Suppressor macrophage (primary cell): ENCODE measurements around the gene TNNI2.
"Not testable (repeated sequence)": the region's sequence is repeated elsewhere in the genome, so short reads cannot be mapped to it uniquely, and the experiment has no call there.

ENCODE experiments used
- DNase-seq, 4 experiments: peaks; one replicate each; pipeline ENCODE4 v3.0.0-alpha.2; 2020 to 2022
- total RNA-seq, 17 experiments: gene quantifications; one replicate each; lab custom pipeline; 2026; ENCODE audit warnings: mixed read lengths in 6 of 17, inconsistent platforms in 3 of 17; lab: John Stamatoyannopoulos, UW

TNNI2 gene
- 12.2 to 61.7 (median 28.7) reads per million in 17 experiments for total RNA-seq

DNA sequence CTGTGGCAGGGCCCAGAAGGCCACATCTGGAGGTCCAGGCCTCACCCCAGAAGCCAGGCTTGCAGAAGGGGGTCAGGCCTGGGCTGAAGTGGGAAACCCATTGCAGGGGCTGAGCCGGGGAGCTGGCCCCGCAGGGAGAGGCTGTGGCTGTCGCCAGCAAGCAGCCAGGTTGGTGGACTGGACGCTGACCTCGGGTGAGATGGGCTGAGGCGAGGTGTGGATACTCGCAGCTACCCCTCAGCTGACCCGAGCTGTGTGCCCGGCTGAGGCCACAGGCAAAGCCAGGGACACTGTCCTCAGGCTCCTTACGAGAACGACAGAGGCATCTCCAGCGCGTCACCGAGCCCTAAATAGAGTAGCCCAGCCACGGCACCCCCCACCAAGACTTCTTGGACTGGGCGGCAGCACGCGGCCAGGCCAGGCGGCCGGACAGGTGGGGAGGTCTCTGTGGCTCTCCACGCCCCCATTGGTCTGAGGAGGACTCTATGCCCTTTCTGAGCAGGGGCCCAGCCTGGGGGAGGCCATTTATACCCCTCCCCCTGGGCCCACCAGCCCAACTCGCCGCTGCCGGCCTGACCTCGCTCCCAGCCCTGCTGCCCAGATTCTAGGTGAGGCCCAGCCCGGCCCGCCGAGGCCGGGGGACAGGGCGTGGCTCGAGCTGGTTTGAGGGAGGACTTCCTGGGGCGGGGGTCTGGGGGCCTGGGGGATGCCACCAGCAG, at the start of gene TNNI2:
TNNI2 (plus strand) TSS at position 556 of the 719 bp plus-strand sequence. CDS start 716 bp downstream, outside the sequence.
- DNase-seq, result no peak

GRCh38 chr11:1791912-1792311, 46.9 kb upstream of the TNNI2 start:
- DNase-seq, result no peak

DNA sequence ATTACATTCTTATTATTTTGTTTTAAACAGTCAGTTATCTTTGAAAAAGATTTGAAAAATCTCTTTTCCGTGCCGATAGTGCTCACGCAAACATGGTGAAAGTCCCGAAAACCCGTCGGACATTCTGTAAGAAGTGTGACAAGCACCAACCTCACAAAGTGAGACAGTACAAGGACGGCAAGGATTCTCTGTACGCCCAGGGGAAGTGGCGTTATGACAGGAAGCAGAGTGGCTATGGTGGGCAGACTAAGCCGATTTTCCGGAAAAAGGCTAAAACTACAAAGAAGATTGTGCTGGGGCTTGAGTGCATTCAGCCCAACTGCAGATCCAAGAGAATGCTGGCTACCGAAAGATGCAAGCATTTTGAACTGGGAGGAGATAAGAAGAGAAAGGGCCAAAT, 46.3 kb upstream of the TNNI2 start:
- peak in 3 of 4 experiments; percentile 29 to 43 (median 42) for DNase-seq

DNA sequence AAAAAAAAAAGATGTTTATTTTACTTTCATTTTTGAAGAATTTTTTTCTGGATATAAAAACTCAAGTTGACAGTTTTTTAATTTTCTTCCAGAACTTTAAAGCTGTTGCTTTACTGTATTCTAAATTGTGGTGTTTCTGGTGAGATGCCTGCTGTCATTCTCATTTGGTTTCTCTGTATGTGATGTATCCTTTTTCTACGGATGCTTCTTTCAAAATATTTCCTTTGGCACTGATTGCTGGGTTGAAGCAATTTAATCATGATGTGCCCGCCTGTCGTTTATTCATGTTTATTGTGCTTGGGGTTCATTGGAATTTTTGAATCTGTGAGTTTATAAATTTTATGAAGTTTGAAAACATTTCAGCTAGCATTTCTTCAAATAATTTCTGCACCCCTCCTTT, 45.7 kb upstream of the TNNI2 start:
- DNase-seq, result no peak

DNA sequence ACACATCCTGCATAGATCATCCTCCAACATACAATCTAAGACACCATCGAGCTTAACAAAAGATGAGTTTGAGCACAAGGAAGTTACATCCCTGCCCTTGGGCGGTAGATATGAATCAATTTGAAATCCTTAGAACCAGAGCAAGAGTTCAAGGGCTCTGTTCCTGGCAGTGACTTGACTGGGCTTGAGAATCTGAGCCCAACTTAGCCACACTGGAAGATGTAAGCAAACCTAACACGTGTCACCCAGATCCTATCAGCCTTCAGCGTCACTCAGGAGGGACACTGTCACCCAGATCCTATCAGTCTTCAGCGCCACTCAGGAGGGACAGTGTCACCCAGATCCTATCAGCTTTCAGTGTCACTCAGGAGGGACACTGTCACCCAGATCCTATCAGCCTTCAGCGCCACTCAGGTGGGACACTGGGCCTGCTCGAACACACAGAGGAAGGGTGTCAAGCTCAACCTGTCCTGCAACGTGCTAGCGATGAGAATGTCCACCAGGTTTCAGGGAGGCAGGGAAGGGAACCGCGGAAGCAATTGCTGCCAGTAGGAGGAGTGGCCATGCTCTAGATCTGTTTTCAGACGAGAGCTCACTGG, 42.3 kb upstream of the TNNI2 start:
- DNase-seq, result no peak

- no peak for DNase-seq
Observed at GRCh38 chr11:1797391-1798125, 41.2 kb upstream of the TNNI2 start.

DNA sequence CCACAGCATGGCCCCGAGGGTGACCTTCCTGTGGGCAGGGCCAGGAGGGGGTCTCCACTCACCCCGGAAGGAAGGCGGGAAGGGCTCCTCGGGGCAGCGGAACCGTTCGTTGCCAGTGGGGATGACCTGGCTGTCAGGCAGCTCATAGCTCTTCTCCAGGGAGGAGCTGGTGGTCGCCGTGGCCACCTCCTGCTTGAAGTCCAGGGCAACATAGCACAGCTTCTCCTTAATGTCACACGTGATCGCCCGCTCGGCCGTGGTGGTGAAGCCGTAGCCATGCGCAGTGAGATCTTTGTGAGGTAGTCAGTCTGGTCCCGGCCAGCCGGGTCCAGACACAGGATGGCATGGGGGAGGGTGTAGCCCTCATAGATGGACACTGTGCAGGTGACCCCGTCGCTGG, 35.5 kb upstream of the TNNI2 start:
- no peak for DNase-seq

GRCh38 chr11:1803835-1804519, 34.8 kb upstream of the TNNI2 start:
- not testable (repeated sequence) for DNase-seq

DNA sequence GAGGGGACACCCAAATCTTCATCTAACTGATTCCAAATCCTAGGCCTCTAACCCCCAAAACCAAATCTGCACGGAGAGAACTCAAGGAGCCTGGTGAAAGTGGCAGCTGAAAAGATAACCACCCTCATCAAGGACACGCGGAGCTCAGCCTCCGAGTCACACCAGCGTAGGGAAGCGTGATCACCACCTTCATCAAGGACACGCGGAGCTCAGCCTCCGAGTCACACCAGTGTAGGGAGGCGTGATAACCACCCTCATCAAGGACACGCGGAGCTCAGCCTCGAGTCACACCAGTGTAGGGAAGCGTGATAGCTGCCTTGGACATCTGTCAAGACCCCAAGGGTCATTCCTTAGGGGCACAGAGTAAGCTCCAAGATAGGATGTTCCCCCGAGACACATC, 33.3 kb upstream of the TNNI2 start:
- no peak for DNase-seq

DNA sequence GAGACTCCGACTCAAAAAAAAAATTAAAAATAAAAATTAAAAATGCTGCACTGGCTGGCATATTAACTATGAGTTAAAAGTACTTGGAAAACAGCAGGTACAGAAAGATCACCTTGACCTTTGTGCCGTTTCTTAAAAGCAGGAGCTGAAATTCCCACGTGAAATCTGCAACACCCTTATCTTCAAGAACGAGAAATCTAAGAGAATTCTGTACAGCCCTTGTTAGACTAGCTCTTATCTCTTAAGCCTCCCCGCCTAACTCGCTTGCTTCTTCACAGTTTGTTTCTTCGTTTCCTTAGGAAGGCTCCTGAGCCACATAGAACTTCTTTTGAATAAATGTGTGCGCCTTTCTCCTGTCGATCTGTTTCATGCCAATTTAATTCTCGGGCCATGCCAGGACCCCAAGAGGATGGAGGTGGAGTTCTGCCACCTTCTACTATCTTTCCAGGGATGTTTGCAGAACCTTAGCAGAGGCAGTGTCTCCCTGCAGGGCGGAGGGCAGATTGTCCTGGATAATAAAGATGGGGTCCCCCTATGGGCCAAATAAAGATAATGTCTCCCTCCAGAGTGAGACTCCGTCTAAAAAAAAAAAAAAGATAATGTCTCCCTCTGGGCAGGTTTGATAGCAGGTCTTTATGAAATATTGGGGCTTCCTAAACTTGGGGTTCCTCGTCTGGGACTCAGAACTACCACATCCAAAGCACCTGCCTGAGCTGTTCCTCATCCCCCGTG, 31.4 kb upstream of the TNNI2 start:
- DNase-seq, result peak in 2 of 4 experiments; percentile 28 to 36

GRCh38 chr11:1810761-1811160, 28.0 kb upstream of the TNNI2 start:
- peak; percentile 83 to 92 (median 84) for DNase-seq

DNA sequence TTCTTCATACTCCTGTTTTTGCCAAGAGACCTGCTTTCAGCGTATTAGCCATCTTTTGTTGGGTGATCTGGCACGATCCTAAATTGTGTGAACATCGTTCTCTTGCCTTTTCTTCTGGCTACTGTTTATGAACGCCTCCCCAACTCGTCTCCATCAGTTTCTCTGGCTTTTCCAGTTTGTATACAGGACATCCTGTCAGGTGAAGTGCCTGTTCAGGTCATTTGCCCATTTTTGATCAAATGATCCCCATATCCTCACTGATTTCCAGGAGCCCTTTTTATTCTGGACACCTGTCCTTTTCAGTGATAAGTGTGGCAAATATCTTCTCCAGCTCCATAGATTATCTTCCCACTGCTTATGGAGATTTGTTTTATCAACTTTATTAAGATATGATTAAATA, 26.5 kb upstream of the TNNI2 start:
- DNase-seq, result no peak

DNA sequence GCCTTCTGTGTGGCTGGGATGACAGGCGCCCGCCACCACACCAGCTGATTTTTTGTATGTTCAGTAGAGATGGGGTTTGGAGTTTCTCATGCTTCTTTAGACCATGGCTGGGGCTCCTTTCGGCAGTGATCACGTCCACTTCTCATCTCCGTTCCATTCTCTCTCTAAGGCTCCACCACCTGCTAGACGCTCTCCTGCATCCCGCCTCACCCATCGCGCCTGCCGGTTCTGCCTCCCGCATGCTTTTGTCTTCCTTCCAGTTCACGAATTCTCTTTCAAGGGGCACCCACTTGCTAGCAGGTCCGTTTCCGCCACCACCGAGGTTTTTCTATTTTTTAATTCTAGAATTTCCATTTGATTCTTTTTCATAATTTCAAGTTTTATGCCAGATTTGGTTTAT, 26.0 kb upstream of the TNNI2 start:
- DNase-seq, result no peak

DNA sequence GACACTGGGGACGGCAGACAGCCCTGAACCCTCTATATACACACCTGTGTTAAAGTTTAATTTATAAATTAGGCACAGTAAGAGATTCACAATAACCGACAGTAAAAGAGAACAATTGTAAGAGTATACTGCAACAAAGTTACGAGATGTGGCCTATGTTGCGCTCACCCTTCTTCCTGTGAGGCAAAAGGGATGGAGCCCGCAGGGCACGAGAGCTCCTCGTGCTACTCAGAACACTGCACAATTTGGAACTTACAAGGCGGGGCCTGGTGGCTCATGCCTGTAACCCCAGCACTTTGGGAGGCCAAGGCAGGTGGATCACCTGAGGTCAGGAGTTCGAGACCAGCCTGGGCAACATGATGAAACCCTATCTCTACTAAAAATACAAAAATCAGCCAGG, 25.4 kb upstream of the TNNI2 start:
- DNase-seq, result not testable (repeated sequence)

DNA sequence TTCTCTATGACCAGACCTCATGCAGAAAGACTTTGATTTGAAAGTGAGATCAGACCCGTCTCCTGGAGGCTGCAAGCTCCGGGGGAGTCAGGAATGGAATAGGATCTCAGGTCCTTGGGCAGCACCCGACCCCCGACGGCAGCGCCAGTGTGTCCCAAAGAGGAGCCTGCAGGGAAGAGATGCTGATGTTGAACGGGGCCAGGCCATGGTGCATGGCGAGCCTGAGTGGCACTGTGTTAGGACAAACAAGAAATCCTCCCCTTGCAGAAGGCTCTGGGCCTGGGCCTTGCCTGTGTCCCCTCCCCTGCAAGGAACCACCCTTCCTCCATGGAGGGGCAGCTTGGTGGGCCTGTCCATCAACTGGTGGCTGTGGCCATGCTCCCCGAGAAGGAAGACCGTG, 24.1 kb upstream of the TNNI2 start:
- no peak for DNase-seq

GRCh38 chr11:1815311-1815710, 23.5 kb upstream of the TNNI2 start:
- no peak for DNase-seq

- no peak for DNase-seq
Observed at GRCh38 chr11:1815751-1816150, 23.0 kb upstream of the TNNI2 start.

- DNase-seq, result no peak
Observed at GRCh38 chr11:1817000-1817399, 21.8 kb upstream of the TNNI2 start.

- no peak for DNase-seq
Observed at GRCh38 chr11:1817511-1817910, 21.3 kb upstream of the TNNI2 start.

DNA sequence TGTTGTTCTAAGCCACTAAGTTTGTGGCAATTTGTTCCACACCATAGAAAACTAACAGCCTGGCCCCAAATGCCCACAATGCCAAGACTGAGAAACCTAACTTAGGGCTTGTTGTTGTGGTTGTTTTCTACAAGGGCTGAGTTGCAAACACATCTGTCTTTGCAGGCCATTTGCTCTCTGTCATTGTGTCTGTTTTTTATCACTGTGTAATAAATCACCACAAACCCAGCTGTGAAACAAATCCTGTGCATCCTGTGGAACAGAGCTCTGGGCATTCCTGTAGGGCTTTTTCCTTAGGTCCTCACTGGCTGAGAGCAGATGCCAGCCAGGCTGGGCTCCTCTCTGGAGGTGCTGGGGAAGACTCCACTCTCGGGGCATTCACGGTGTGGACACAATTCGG, 19.7 kb upstream of the TNNI2 start:
- DNase-seq, result peak in 1 of 4 experiments; percentile 1

- DNase-seq, result peak in 1 of 4 experiments; percentile 1
Observed at GRCh38 chr11:1820463-1821325, 18.1 kb upstream of the TNNI2 start.
